ENCODE data around the gene KIF5A.

DNA sequence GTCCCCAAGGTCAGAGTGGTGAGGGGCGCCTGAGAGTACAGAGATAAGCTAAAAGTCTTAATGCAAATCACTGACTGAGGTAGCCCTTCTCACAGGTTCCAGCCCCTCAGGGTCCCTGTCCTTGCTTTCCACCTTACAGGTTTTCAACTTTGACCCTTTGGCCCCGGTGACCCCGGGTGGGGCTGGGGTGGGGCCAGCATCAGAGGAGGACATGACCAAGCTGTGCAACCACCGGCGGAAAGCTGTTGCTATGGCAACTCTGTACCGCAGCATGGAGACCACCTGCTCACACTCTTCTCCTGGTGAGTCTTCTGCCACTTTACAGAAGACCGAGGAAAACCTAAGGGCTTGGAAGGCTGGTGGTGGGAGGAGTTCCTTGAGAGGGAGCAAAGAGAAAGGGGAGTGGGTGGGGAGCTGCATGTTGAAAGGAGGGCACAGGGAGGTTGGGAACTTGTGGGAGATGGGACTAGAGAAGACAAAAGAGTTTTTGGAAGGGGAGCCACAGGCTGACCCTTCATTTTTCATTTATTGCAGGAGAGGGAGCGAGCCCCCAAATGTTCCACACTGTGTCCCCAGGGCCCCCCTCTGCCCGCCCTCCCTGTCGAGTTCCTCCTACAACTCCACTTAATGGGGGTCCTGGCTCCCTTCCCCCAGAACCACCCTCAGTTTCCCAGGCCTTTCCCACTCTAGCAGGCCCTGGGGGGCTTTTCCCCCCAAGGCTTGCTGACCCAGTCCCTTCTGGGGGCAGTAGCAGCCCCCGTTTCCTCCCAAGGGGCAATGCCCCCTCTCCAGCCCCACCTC is 24.8 kb upstream of the KIF5A start:
- no peak for TF ChIP-seq EZH2phosphoT487 (IDR thresholded peaks at IDR 0.05; ENCODE audit: low read depth)
- no peak for TF ChIP-seq CTCF (IDR thresholded peaks at IDR 0.05; ENCODE audit: low read depth, low read length)

Data from OCI-LY3 (cell line).